Stimulated activated CD8-positive, alpha-beta memory T cell treated with anti-CD3 and anti-CD28 coated beads, Interleukin-12 subunit alpha, Interleukin-12 subunit beta, amount 100 ng/mL, for 24 hours (primary cell): Measurements from ENCODE around the gene TCF20.

Experiments used
- DNase-seq: peaks from one replicate; pipeline ENCODE4 v3.0.0-alpha.2; 2020; ENCODE audit errors: extremely low read depth

The TCF20 gene

GRCh38 chr22:42300259-42301076, 30.0 kb upstream of the TCF20 start:
- DNase-seq: no peak

DNA sequence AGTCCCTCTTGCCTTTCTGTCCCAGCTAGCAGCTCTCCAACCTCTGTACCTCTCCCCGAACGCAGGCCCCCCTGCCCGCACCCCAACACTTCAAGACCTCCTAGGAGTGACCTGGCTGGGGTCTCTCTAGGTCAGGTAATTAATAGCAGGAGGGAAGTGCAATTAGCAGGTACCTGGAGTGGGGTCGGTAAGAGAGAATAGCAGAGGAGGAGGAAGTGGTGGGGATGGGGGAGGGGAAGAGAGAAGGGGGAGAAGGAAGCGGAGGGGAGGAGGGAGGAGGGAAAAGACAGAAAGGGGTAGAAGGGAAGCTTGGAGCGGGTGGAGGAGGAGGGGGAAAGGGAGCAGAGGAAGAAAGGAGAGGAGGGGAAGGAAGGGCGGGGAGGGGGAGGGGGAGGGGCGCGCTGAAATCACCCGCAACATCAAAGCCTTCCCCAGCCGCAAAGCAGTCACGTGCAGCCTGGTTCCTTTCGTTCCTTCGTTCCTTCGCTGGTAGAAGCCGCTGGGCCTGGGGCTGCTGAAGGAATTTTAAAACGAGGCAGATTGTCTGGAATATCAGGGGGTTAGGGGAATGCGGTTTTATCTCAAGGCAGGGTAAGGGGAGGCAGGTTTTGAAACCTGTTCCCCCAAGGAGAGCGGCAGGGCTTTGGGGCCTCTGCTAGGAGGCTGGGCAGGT, 29.3 kb upstream of the TCF20 start:
- no peak for DNase-seq

DNA sequence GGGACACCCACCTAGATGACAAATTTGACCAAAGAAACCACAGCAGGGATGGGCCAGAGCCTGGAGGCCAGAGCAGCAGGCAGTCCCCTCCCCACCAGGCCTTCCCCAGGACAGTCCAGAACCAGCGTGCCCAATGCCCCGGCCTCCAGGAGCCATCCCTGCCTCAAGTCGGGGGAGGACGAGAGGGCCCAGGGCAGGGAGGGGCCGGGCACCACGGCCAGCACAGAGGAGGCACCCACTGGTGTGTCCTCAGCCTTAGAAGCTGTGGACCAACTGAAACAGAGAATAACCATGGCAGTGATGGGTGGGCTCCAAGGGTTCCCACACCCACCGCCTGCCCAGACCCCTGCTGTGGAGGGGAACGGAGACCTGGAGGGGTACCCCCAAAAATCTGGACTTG, 28.3 kb upstream of the TCF20 start:
- DNase-seq: no peak

GRCh38 chr22:42297778-42298177, 27.3 kb upstream of the TCF20 start:
- no peak for DNase-seq

- DNase-seq: no peak
Observed at GRCh38 chr22:42296883-42297282, 26.4 kb upstream of the TCF20 start.

DNA sequence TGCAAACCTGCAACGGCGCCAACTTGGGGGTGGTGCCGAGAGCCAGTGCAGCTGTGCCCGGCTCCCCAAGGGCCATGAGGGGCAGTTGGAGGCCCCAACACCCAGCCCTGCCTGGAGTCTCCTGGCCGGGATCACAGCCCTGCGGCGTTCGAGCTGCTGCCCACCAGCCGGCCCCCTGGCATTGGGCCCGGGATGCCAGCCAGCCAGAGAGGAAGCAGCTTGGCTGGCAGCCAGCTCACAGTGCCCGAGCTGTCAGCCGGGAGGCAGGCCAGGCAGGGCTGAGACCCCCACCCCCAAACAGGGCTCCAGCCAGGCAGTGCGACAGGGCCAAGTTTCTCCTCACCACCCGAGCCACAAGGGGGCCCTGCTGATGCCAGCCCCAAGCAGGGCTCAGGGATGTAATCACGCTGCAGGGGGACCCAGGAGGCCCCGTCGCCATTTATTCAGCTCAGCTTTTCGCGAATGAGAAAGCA, 26.0 kb upstream of the TCF20 start:
- no peak for DNase-seq

- no peak for DNase-seq
Observed at GRCh38 chr22:42294034-42294985, 23.9 kb upstream of the TCF20 start.

DNA sequence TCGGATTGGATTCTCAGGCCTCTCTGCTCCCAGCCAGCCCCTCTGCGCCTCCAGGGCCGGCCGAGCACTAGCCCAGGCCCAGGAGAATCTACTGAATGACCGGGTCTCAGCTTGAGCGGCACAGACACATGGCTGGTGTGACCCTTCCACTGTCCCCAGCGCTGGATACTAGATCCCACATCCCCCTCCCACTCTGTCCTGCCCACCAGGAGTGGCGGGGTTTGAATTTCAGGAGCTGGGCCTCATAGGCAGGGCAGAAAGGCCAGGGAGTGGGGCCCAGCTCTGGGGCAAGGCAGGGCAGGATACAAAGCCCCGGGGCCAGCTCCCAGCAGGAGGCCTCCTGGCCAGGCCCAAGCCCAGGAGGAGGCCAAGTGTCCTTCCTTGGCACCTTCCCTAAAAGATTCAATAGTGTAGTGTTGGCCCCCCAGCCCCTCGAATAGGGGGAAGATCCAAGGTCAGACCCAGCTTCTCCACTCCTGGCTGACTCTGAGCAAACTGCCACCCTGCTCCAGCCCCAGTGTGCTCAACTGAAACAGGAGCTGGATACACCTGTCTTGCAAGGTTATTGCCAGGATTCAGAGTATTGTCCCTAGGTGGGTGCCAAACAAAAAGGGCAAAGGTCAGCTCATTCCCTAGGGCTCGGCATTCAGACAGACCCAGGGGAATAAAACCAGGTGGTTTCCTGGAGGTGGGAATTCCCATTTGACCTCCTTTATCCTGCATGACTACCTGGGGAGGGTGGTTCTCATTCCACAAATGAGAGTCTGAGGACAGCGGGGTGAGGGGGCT, 22.5 kb upstream of the TCF20 start:
- DNase-seq: no peak

- DNase-seq: no peak
Observed at GRCh38 chr22:42291287-42291686, 20.8 kb upstream of the TCF20 start.

DNA sequence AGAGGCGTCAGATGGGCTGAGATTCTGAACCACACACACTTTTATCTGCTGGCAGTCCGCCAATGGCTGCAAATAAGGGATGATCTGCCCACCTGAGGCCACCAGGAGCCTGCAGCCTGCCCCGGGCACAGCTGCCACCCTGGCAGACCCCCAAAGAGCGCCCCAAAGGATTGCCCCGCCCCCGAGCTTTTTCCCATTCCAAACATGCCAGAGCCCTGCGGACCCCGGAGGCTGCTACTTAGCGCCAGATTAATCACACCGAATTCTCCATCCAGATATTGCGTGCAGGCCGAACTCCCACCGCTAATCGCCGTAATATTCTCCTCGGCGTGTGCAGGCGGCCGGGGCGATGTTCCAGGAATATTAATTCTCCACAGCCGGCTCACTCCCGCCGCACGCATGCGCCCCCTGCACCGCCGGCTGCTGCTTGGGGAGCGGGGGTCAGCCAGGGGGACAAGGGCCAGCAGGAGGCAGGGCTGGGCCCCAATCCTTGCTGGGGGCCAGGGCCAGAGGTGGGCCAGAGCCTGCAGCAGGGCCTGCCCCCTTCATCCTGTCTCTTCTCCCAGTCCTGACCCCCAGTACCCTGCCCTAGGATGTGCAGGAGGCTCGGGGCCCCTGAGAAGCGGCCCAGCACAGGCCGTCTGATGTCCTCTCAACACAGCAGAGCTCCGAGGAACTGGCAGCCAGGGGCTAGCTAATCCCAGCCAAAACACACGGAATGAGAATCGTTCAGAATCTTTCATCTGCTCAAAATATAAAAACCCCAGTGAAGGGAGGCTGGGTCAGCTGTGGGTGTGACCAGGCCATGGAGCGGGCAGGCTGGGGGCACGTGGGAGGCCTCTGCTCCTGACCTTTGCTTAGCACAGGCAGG, 19.5 kb upstream of the TCF20 start:
- DNase-seq: no peak

- DNase-seq: no peak
Observed at GRCh38 chr22:42288791-42289190, 18.3 kb upstream of the TCF20 start.

- no peak for DNase-seq
Observed at GRCh38 chr22:42287174-42287890, 16.9 kb upstream of the TCF20 start.

- DNase-seq: no peak
Observed at GRCh38 chr22:42286205-42286604, 15.8 kb upstream of the TCF20 start.

DNA sequence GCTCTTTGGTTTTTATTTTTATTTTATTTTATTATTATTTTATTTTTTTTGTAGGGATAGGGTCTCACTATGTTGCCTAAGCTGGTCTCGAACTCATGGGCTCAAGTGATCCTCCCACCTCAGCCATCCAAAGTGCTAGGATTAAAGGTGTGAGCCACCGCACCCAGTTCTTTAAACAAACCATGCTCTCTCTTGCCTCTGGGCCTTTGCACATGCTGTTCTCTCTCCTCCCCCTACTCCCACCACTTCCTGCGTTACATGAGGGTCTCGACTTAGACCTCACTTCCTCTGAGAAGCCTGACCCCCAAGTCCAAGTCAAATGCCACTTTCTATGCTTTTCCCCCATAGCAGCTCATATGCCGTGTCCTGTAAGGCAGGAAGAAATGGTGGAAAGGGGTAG, 15.2 kb upstream of the TCF20 start:
- no peak for DNase-seq

DNA sequence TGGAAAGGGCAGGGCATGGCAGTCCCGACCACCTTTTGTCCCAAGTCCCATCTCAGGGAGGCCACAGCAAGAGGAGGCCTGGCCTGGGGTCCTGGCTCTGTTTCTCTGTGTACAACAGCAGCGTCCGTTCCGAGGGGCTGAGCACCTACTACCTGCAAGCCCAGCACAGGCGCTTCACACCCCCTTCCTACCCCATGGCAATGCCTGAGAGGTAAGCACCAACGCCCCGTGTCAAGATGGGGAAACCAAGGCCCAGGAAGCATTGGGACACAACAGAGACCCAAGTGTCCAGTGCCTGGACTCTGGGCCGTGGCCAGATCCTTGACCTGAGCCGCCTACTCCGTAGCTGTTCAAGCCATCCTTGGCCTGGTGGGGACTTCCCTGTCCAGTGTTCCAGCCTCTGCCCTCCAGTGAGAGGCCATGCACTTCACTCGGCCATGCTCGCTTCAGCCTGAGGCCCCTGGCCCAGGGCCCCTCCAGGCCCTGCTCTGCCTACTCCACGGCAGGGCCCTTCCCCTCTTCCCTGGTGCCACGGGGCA, 14.3 kb upstream of the TCF20 start:
- DNase-seq: no peak

DNA sequence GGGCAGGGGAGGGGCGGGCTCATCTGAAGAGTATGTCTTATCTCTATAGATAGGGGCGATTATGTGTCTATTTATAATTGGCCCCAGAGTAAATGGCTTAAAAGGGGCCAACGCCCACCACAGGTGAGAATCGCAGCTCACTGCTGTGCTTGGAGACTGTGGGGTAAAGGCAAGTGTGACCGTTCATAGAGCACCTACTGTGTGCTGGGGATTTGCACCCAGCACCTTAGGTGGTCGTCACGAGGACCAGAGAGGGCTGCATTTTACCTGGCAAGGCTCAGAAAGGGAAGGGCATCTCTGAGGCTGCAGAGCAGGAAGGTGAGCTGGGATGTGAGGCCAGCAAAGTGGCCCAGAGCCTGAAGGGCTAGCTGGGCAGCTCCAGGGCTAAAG, 13.7 kb upstream of the TCF20 start:
- DNase-seq: no peak

GRCh38 chr22:42283278-42284201, 13.1 kb upstream of the TCF20 start:
- DNase-seq: no peak

- no peak for DNase-seq
Observed at GRCh38 chr22:42282943-42283277, 12.5 kb upstream of the TCF20 start.
